Ishikawa (cell line): ENCODE data around the gene METTL21A.

Source experiments
- CEBPB ChIP-seq: IDR thresholded peaks from 2 replicates; pipeline ENCODE4 v1.6.1; 2012
- CREB1 ChIP-seq: IDR thresholded peaks from 2 replicates; pipeline ENCODE4 v1.6.1; 2012; ENCODE audit warnings: low read depth
- EP300 ChIP-seq: IDR thresholded peaks from 2 replicates; pipeline ENCODE4 v1.6.1; 2012; ENCODE audit warnings: borderline replicate concordance
- FOXM1 ChIP-seq: IDR thresholded peaks from 2 replicates; pipeline ENCODE4 v1.6.1; 2012; ENCODE audit warnings: low read depth, borderline replicate concordance
- MAX ChIP-seq: IDR thresholded peaks from 2 replicates; pipeline ENCODE4 v1.6.1; 2012
- NFIC ChIP-seq: IDR thresholded peaks from 2 replicates; pipeline ENCODE4 v1.6.1; 2012
- RAD21 ChIP-seq: IDR thresholded peaks from 2 replicates; pipeline ENCODE4 v1.6.1; 2012; ENCODE audit warnings: low read depth
- REST ChIP-seq: IDR thresholded peaks from 2 replicates; pipeline ENCODE4 v1.6.1; 2012; ENCODE audit warnings: low read depth, mild to moderate bottlenecking
- TAF1 ChIP-seq: IDR thresholded peaks from 2 replicates; pipeline ENCODE4 v1.6.1; 2012; ENCODE audit warnings: low read depth, mild to moderate bottlenecking
- TCF12 ChIP-seq: IDR thresholded peaks from 2 replicates; pipeline ENCODE4 v1.6.1; 2012; ENCODE audit warnings: low read depth
- USF1 ChIP-seq: IDR thresholded peaks from 2 replicates; pipeline ENCODE4 v1.6.1; 2012
- YY1 ChIP-seq: IDR thresholded peaks from 2 replicates; pipeline ENCODE4 v1.6.1; 2012; ENCODE audit warnings: low read depth
- ZBTB7A ChIP-seq: IDR thresholded peaks from 2 replicates; pipeline ENCODE4 v1.6.1; 2012; ENCODE audit warnings: low read depth

GRCh38 chr2:207584952-207585351 is 40.2 kb downstream of the METTL21A start:
- TF ChIP-seq USF1: no peak
- TF ChIP-seq TAF1: no peak
- TF ChIP-seq CEBPB: no peak
- no peak for TF ChIP-seq YY1
- TF ChIP-seq NFIC: no peak
- no peak for TF ChIP-seq TCF12
- TF ChIP-seq EP300: no peak
- TF ChIP-seq FOXM1: no peak
- TF ChIP-seq RAD21: no peak
- TF ChIP-seq MAX: no peak
- TF ChIP-seq CREB1: no peak
- no peak for TF ChIP-seq REST
- TF ChIP-seq ZBTB7A: no peak
